ENCODE results near the gene GUCD1.
"Not testable (repeated sequence)": the region's sequence is repeated elsewhere in the genome, so short reads cannot be mapped to it uniquely, and the experiment has no call there.

GUCD1 gene

GRCh38 chr22:24554313-24555164 lies at the start of gene GUCD1:
Gene GUCD1 (minus strand): TSS chr22:24555138. CDS start chr22:24554991, 147 bp downstream.
- DNase-seq = no peak

- DNase-seq = not testable (repeated sequence)
Measured at GRCh38 chr22:24603770-24604629, 49.1 kb upstream of the GUCD1 start.

- DNase-seq = not testable (repeated sequence)
Measured at GRCh38 chr22:24602847-24603769, 48.2 kb upstream of the GUCD1 start, which contains the start of gene GGT1. Gene GGT1 (plus strand): TSS chr22:24603193. CDS start chr22:24611082, 7,889 bp downstream.

- not testable (repeated sequence) for DNase-seq
Measured at GRCh38 chr22:24602105-24602749, 47.3 kb upstream of the GUCD1 start.

GRCh38 chr22:24601217-24602104 lies 46.5 kb upstream of the GUCD1 start:
- DNase-seq = no peak

- not testable (repeated sequence) for DNase-seq
Measured at GRCh38 chr22:24599958-24600715, 45.2 kb upstream of the GUCD1 start.

- DNase-seq = no peak
Measured at GRCh38 chr22:24599514-24599913, 44.6 kb upstream of the GUCD1 start.

- DNase-seq = not testable (repeated sequence)
Measured at GRCh38 chr22:24597076-24597475, 42.1 kb upstream of the GUCD1 start.

GRCh38 chr22:24595863-24596262 lies 40.9 kb upstream of the GUCD1 start:
- no peak for DNase-seq

GRCh38 chr22:24595228-24595627 lies 40.3 kb upstream of the GUCD1 start:
- no peak for DNase-seq

GRCh38 chr22:24594569-24595120 lies 39.7 kb upstream of the GUCD1 start:
- DNase-seq = no peak

GRCh38 chr22:24593836-24594568 lies 39.1 kb upstream of the GUCD1 start:
- DNase-seq = no peak

GRCh38 chr22:24593559-24593835 lies 38.6 kb upstream of the GUCD1 start:
- not testable (repeated sequence) for DNase-seq

GRCh38 chr22:24592851-24593558 lies 38.1 kb upstream of the GUCD1 start, which contains the start of gene LRRC75B:
Gene LRRC75B (minus strand): TSS chr22:24593073. CDS start chr22:24593039, 34 bp downstream.
- DNase-seq = peak; percentile 58

GRCh38 chr22:24592058-24592850 lies 37.3 kb upstream of the GUCD1 start:
- no peak for DNase-seq

- DNase-seq = no peak
Measured at GRCh38 chr22:24591286-24591830, 36.4 kb upstream of the GUCD1 start.

GRCh38 chr22:24590596-24591173 lies 35.7 kb upstream of the GUCD1 start:
- DNase-seq = no peak

Measured in NCI-H1048 (cell line).